Choroid plexus epithelial cell (primary cell): ENCODE data around the gene PRKAG2.
A peak's percentile ranks its signal among the peaks of the same experiment; 100 is the strongest.

ENCODE experiments used
- DNase-seq: peaks from one replicate; pipeline ENCODE4 v3.0.0-alpha.2; 2010; ENCODE audit warnings: low read depth
- H3K4me3 ChIP-seq: 2 replicates; pipeline ENCODE4 v1.5.1; 2011; ENCODE audit warnings: low read depth, mild to moderate bottlenecking, control low read depth, low read length, moderate library complexity
- CTCF ChIP-seq: conservative IDR thresholded peaks from 2 replicates; pipeline ENCODE4 v1.5.1; 2011; ENCODE audit warnings: low read depth, mild to moderate bottlenecking, control low read depth, inconsistent platforms, low read length, moderate library complexity

Gene PRKAG2

GRCh38 chr7:151641587-151641986 lies 235.3 kb downstream of the PRKAG2 start:
- DNase-seq = no peak
- no peak overlapping the region for H3K4me3 ChIP-seq
- TF ChIP-seq CTCF = no peak

GRCh38 chr7:151637781-151638261 lies 239.1 kb downstream of the PRKAG2 start:
- peak; percentile 62 for DNase-seq
- no peak for TF ChIP-seq CTCF
- no peak overlapping the region for H3K4me3 ChIP-seq

DNA sequence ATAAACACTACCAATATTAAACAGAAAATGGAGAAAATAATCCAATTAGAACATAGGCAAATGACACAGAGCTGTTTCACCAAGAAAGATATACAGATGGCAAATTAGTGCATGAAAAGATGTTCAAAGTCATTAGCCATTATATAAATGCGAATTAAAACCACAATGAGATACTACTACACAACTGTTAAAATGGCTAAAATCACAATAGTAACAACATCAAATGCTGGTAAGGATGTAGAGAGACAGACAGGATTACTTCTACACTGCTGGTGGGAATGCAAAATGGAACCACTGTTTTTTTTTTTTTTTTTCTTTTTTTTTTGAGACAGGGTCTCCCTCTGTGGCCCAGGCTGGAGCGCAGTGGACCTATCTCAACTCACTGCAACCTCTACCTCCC lies 242.3 kb downstream of the PRKAG2 start:
- no peak overlapping the region for H3K4me3 ChIP-seq
- no peak for DNase-seq
- TF ChIP-seq CTCF = no peak

DNA sequence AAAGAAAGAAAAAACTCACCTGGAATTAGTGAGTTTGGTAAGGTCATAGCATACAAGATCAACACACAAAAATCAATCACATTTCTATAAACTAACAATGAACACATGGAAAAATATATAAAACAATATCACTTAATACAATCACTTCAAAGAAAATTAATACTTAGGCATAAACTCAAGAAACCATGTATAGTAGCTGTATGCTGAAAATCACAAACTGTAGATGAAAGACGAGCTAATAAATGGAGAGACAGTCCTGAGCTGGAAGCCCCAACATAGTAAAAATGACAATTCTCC lies 243.5 kb downstream of the PRKAG2 start:
- no peak for TF ChIP-seq CTCF
- no peak for DNase-seq
- H3K4me3 ChIP-seq = no peak overlapping the region

- peak; percentile 71 for DNase-seq
- H3K4me3 ChIP-seq = peak overlapping the region; percentile 83
- TF ChIP-seq CTCF = no peak
Measured at GRCh38 chr7:151632750-151633515, 244.0 kb downstream of the PRKAG2 start.

GRCh38 chr7:151631953-151632749 lies 244.8 kb downstream of the PRKAG2 start:
- peak overlapping the region; percentile 83 for H3K4me3 ChIP-seq
- TF ChIP-seq CTCF = no peak
- peak; percentile 85 for DNase-seq
